H1 (cell line): ENCODE data around the gene SMARCD2. TPM values are rescaled to one million over a fixed set of nuclear protein-coding genes. Genes with fewer than 3 reads are reported as not detected.

ENCODE experiments used
- RBBP5 ChIP-seq: IDR thresholded peaks from 2 replicates; pipeline ENCODE4 v1.7.1; 2012; ENCODE audit warnings: low read depth, mild to moderate bottlenecking, inconsistent platforms, low read length, moderate library complexity, borderline replicate concordance
- polyA plus RNA-seq, 7 experiments: library from polyadenylated mRNA; depleted of rRNA in 3 of 7; stranded (reverse) in 5 of 7; unstranded in 2 of 7; fragments of >200 nt in 5 of 7; fragments of 200-250 nt in 2 of 7; gene quantifications; 1 replicate in 5 of 7; 2 replicates in 1 of 7; 4 replicates in 1 of 7; pipeline versions ENCODE4 v1.2.1 to v1.2.3, GENCODE V29; 2011 to 2013; ENCODE audit warnings: missing spikeins in 2 of 7, mixed read lengths in 2 of 7
- total RNA-seq: library from RNA; stranded (reverse); fragmentation: NEBNext Ultra II Directional; extraction: Animal tissue kit (Norgen Biotek cat#: 25700); gene quantifications from 2 replicates; pipeline ENCODE4 v1.2.1, GENCODE V29; 2021

SMARCD2 gene
- total and polyA plus RNA-seq, 2 of the 8 experiments (the other 6 are each of a cell fraction or from before 2014, with no cell fraction given): 90.0 to 92.2 TPM

DNA sequence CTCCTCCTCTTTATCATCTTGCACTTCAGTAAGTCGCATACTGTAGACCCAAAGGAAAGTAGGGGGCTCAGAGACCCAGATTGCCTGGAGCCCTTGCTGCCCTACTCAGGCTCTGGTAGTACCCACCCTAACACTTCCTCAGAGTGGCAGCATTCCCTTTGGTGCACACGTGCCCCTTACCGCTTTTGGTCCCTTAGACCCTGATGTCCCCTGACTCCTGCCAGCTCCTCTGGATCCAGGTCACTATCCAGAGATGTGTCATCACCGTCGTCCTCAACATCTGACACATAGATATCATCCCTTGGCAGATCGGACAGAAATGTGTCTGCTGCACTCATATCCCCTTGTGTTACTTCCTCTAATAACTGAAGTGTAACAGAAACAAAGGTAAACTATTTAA is 20.7 kb downstream of the SMARCD2 start (continued):
- no peak for TF ChIP-seq RBBP5
